ENCODE measurements around the gene CD163L1.

DNA sequence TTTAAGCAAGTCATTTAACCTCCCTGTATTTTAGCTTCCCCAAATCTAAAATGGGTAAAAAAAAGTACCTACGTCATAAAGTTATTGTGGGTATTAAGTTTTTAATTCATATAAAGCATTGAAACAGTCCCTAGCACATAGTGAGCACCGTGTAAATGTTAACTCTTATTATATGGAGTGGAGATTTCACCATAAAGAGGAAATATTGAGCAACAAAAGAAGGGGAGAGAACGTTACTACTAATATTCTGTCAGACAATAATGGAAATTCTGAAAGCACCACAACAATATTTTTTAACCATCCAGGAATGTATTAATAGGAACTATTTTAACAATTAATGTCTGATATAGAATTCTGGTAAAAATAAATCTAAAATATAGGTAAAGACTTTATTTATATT lies 7.8 kb upstream of the CD163L1 start:
- TF ChIP-seq, protein P1, sequence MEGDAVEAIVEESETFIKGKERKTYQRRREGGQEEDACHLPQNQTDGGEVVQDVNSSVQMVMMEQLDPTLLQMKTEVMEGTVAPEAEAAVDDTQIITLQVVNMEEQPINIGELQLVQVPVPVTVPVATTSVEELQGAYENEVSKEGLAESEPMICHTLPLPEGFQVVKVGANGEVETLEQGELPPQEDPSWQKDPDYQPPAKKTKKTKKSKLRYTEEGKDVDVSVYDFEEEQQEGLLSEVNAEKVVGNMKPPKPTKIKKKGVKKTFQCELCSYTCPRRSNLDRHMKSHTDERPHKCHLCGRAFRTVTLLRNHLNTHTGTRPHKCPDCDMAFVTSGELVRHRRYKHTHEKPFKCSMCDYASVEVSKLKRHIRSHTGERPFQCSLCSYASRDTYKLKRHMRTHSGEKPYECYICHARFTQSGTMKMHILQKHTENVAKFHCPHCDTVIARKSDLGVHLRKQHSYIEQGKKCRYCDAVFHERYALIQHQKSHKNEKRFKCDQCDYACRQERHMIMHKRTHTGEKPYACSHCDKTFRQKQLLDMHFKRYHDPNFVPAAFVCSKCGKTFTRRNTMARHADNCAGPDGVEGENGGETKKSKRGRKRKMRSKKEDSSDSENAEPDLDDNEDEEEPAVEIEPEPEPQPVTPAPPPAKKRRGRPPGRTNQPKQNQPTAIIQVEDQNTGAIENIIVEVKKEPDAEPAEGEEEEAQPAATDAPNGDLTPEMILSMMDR (IDR thresholded peaks at IDR 0.05) = no peak
- no peak for TF ChIP-seq POLR2AphosphoS5 (IDR thresholded peaks at IDR 0.05; ENCODE audit: insufficient read depth in 1 of 2, low read depth in 1 of 2)

Data from vagina (tissue), 2 donors.